HCT116 (cell line): ENCODE measurements around the gene KIAA1328. TPM values are rescaled to one million over a fixed set of nuclear protein-coding genes. Genes with fewer than 3 reads are reported as not detected.

Experiments
- ATAC-seq: fragments of 200-7000 bp; cut with Tn5 transposase; 2 replicates; pipeline ENCODE4 v1.9.1; 2020; ENCODE audit warnings: mild to moderate bottlenecking, moderate library complexity
- BruUV-seq: library from RNA; stranded (reverse); fragments of 400-500 nt; replicated peaks from 2 replicates; lab custom pipeline; 2021; lab: Mats Ljungman, UMichigan
- CTCF ChIA-PET: fragments of 300-600 bp; sonication (Branson Sonifier 250); formaldehyde crosslinking; loops from one replicate; lab custom pipeline; 2021; ENCODE audit warnings: antibody characterized with exemption; lab: Charles Lee
- POLR2A ChIA-PET: fragments of 300-600, 350-600 bp; sonication (Branson Sonifier 250); formaldehyde crosslinking; loops from one replicate; lab custom pipeline; 2021; ENCODE audit warnings: antibody characterized with exemption; lab: Charles Lee
- RAD21 ChIA-PET, 2 experiments: fragments of 300-600 bp; sonication (Branson Sonifier 250); formaldehyde crosslinking; loops; one replicate each; lab custom pipeline; 2023; ENCODE audit warnings: low total read pairs in 2 of 2; ENCODE audit not compliant: uncharacterized antibody in 2 of 2, unreplicated experiment in 2 of 2, low non-redundant PET in 1 of 2; lab: Charles Lee
- DNase-seq: peaks from one replicate; pipeline ENCODE4 v3.0.0-alpha.2; 2010; ENCODE audit warnings: low read depth, low spot score
- H2AFZ ChIP-seq: fragments of 200-600 bp; shearing (Covaris generic), sonication (generic); 2 replicates; pipeline ENCODE4 v1.6.1; 2017; ENCODE audit warnings: low read depth, mixed run types, mixed read lengths, antibody characterized with exemption, low read length; ENCODE audit not compliant: poor library complexity, severe bottlenecking
- H3K27ac ChIP-seq: 2 replicates; pipeline ENCODE4 v1.5.1; 2012; ENCODE audit warnings: low read depth, low read length
- H3K27me3 ChIP-seq: fragments of 200-600 bp; sonication (generic); 2 replicates; pipeline ENCODE4 v1.6.1; 2016; ENCODE audit warnings: mixed run types, low read length, mixed read lengths; ENCODE audit not compliant: insufficient read depth
- H3K36me3 ChIP-seq, 2 experiments: fragments of 200-500 bp in 1 of 2; fragments of 200-600 bp in 1 of 2; sonication (Bioruptor generic) in 1 of 2; sonication (generic) in 1 of 2; 2 replicates each; pipeline versions ENCODE4 v1.5.1 to v1.6.1; 2014 to 2016; ENCODE audit warnings: low read length in 2 of 2, inconsistent platforms in 1 of 2, mixed read lengths in 1 of 2, mixed run types in 1 of 2; ENCODE audit not compliant: insufficient read depth in 2 of 2, control insufficient read depth in 1 of 2
- H3K4me1 ChIP-seq, 2 experiments: fragments of 200-600 bp in 1 of 2; sonication (generic) in 1 of 2; 2 replicates each; pipeline versions ENCODE4 v1.5.1 to v1.6.1; 2012 to 2017; ENCODE audit warnings: low read length in 2 of 2, inconsistent platforms in 1 of 2, mild to moderate bottlenecking in 1 of 2, mixed read lengths in 1 of 2, mixed run types in 1 of 2, moderate library complexity in 1 of 2; ENCODE audit not compliant: insufficient read depth in 2 of 2, control insufficient read depth in 1 of 2
- H3K4me2 ChIP-seq: fragments of 200-600 bp; sonication (generic); 2 replicates; pipeline ENCODE4 v1.6.1; 2017; ENCODE audit warnings: mixed run types, low read length, mixed read lengths
- H3K4me3 ChIP-seq, 2 experiments: fragments of 200-600 bp in 1 of 2; sonication (generic) in 1 of 2; replicated peaks in 1 of 2; 2 replicates each; pipeline ENCODE4 v1.5.1; 2011 to 2016; ENCODE audit warnings: low read length in 2 of 2, control low read depth in 1 of 2, low read depth in 1 of 2, mild to moderate bottlenecking in 1 of 2, mixed read lengths in 1 of 2, mixed run types in 1 of 2
- H3K79me2 ChIP-seq: fragments of 200-600 bp; sonication (generic); 2 replicates; pipeline ENCODE4 v1.6.1; 2017; ENCODE audit warnings: mild to moderate bottlenecking, mixed run types, low read length, moderate library complexity, mixed read lengths; ENCODE audit not compliant: insufficient read depth
- H3K9ac ChIP-seq: fragments of 200-600 bp; sonication (generic); 2 replicates; pipeline ENCODE4 v1.6.1; 2016; ENCODE audit warnings: low read length, mixed read lengths
- H3K9me2 ChIP-seq: fragments of 200-600 bp; sonication (generic), shearing (Covaris generic); 2 replicates; pipeline ENCODE4 v1.6.1; 2017; ENCODE audit warnings: mixed run types, mild to moderate bottlenecking, moderate library complexity; ENCODE audit not compliant: insufficient read depth
- H3K9me3 ChIP-seq, 2 experiments: fragments of 200-500 bp in 1 of 2; fragments of 200-600 bp in 1 of 2; sonication (Bioruptor generic) in 1 of 2; sonication (generic) in 1 of 2; 2 replicates each; pipeline ENCODE4 v1.6.1; 2014 to 2017; ENCODE audit warnings: low read length in 2 of 2, mixed read lengths in 2 of 2, inconsistent platforms in 1 of 2, low read depth in 1 of 2, mild to moderate bottlenecking in 1 of 2, mixed run types in 1 of 2, moderate library complexity in 1 of 2; ENCODE audit not compliant: control insufficient read depth in 1 of 2, insufficient read depth in 1 of 2
- H4K20me1 ChIP-seq: fragments of 200-600 bp; sonication (generic), shearing (Covaris generic); 2 replicates; pipeline ENCODE4 v1.6.1; 2017; ENCODE audit warnings: mixed run types, mild to moderate bottlenecking, moderate library complexity; ENCODE audit not compliant: insufficient read depth
- EGR1 ChIP-seq: IDR thresholded peaks from 2 replicates; pipeline ENCODE4 v1.6.1; 2012; ENCODE audit warnings: low read depth
- POLR2A ChIP-seq: IDR thresholded peaks from 2 replicates; pipeline ENCODE4 v1.7.0; 2011; ENCODE audit warnings: borderline replicate concordance; ENCODE audit not compliant: insufficient read depth, insufficient read length; ENCODE audit errors: extremely low read depth
- RAD21 ChIP-seq: IDR thresholded peaks from 2 replicates; pipeline ENCODE4 v1.6.1; 2012; ENCODE audit warnings: low read depth, mild to moderate bottlenecking
- SRF ChIP-seq: IDR thresholded peaks from 2 replicates; pipeline ENCODE4 v1.6.1; 2012; ENCODE audit warnings: low read depth
- TCF7L2 ChIP-seq: IDR thresholded peaks from 2 replicates; pipeline ENCODE4 v1.7.0; 2011; ENCODE audit warnings: borderline replicate concordance, inconsistent platforms; ENCODE audit not compliant: insufficient read depth, insufficient read length; ENCODE audit errors: extremely low read depth
- intact Hi-C: fragments of 100-400 bp; cut with micrococcal nuclease; formaldehyde crosslinking; loops from 2 replicates; pipeline ENCODE4 v1.10.0; 2022
- total RNA-seq: library from RNA; stranded (reverse); gene quantifications from one replicate; pipeline ENCODE4 v1.2.1, GENCODE V29; 2021; ENCODE audit not compliant: unreplicated experiment
- TF ChIP-seq, protein P1 (sequence below): IDR thresholded peaks from 2 replicates; pipeline ENCODE4 v1.6.1; 2011; ENCODE audit warnings: mild to moderate bottlenecking, low read length, moderate library complexity; ENCODE audit not compliant: insufficient replicate concordance; ENCODE audit errors: extremely low read depth
- TF ChIP-seq, protein P2 (sequence below), 3 experiments: fragments of 200-600 bp in 1 of 3; sonication (generic) in 1 of 3; IDR thresholded peaks in 2 of 3; conservative IDR thresholded peaks in 1 of 3; 2 replicates each; pipeline ENCODE4 v1.5.1; 2012 to 2017; ENCODE audit warnings: low read depth in 2 of 3, low read length in 2 of 3, antibody characterized with exemption in 1 of 3, borderline replicate concordance in 1 of 3, control low read depth in 1 of 3, mild to moderate bottlenecking in 1 of 3, mixed read lengths in 1 of 3, mixed run types in 1 of 3, moderate library complexity in 1 of 3; ENCODE audit not compliant: insufficient read depth in 1 of 3

Gene KIAA1328
- total RNA-seq, 1 experiment from 2014 or later: 5.2 TPM

DNA sequence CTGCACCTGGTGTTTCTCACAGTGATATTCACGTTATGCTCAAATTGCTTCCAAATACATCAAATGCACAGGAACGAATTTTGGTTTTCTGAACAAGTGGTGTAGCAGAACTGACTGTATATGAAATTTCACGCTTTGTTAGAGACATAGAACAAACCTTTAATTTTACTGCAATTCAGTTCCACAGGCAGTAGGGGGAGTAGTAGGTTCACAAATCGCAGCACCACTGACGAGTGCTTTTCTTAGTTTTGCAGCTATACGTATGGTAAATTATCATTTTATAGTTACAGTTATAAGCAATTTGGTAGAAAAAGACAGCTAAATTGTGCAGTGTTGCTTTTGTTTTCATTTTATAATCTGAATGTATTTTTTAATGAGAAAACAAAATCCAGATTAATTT is 113.3 kb downstream of the KIAA1328 start:
- ChIA-PET RAD21 (no interaction called here), POLR2A (no interaction called here)
- ATAC-seq: peak; percentile 76

More for the DNA sequence above, 113.3 kb downstream of the KIAA1328 start:
- peaks cover 0 to 4% of the 10 kb centered on the region in 2 experiments; a peak in 1 of 4 replicates for H3K4me1 ChIP-seq
- CTCF ChIA-PET: interaction anchor here (0.9 to 2.2 kb wide), 11 partner anchors 10 to 595 kb away, joined by 3 to 7 read pairs (median 4); no protein-coding TSS in a partner anchor
- H3K9me2 ChIP-seq: no peaks in the 10 kb centered on the region
- TF ChIP-seq EGR1 (no peak), TCF7L2 (no peak), SRF (no peak), POLR2A (no peak), RAD21 (peak; percentile 73)
- TF ChIP-seq, protein P1, sequence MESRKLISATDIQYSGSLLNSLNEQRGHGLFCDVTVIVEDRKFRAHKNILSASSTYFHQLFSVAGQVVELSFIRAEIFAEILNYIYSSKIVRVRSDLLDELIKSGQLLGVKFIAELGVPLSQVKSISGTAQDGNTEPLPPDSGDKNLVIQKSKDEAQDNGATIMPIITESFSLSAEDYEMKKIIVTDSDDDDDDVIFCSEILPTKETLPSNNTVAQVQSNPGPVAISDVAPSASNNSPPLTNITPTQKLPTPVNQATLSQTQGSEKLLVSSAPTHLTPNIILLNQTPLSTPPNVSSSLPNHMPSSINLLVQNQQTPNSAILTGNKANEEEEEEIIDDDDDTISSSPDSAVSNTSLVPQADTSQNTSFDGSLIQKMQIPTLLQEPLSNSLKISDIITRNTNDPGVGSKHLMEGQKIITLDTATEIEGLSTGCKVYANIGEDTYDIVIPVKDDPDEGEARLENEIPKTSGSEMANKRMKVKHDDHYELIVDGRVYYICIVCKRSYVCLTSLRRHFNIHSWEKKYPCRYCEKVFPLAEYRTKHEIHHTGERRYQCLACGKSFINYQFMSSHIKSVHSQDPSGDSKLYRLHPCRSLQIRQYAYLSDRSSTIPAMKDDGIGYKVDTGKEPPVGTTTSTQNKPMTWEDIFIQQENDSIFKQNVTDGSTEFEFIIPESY: no peak
- TF ChIP-seq, protein P2, sequence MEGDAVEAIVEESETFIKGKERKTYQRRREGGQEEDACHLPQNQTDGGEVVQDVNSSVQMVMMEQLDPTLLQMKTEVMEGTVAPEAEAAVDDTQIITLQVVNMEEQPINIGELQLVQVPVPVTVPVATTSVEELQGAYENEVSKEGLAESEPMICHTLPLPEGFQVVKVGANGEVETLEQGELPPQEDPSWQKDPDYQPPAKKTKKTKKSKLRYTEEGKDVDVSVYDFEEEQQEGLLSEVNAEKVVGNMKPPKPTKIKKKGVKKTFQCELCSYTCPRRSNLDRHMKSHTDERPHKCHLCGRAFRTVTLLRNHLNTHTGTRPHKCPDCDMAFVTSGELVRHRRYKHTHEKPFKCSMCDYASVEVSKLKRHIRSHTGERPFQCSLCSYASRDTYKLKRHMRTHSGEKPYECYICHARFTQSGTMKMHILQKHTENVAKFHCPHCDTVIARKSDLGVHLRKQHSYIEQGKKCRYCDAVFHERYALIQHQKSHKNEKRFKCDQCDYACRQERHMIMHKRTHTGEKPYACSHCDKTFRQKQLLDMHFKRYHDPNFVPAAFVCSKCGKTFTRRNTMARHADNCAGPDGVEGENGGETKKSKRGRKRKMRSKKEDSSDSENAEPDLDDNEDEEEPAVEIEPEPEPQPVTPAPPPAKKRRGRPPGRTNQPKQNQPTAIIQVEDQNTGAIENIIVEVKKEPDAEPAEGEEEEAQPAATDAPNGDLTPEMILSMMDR (IDR thresholded peaks at IDR 0.05 in 2 of 3, conservative IDR thresholded peaks at IDR 0.05 in 1 of 3; ENCODE audit: borderline replicate concordance in 1 of 3, insufficient read depth in 1 of 3, low read depth in 2 of 3, low read length in 2 of 3): peak; percentile 45 to 90 (median 74); a peak in 5 of 6 replicates
- H3K36me3 ChIP-seq: no peaks in the 10 kb centered on the region
- 0 out of 4 replicates have a peak, but pooled peaks cover 0 to 3% of the 10 kb centered on the region in 2 experiments for H3K9me3 ChIP-seq
- intact Hi-C loops: loop anchor here (1.0 to 2.0 kb wide), 3 partner anchors 401 to 596 kb away; no protein-coding TSS in a partner anchor
- H3K9ac ChIP-seq: no peak overlapping the region
- peak; percentile 18 for DNase-seq
- H3K27ac ChIP-seq: no peak overlapping the region
- no peak overlapping the region for H3K4me3 ChIP-seq
- H4K20me1 ChIP-seq: no peaks in the 10 kb centered on the region
- BruUV-seq: no TSS peak
- no peaks in the 10 kb centered on the region for H3K27me3 ChIP-seq
- no peak overlapping the region for H2AFZ ChIP-seq
- no peaks in the 10 kb centered on the region for H3K79me2 ChIP-seq
- no peak overlapping the region for H3K4me2 ChIP-seq
